Pancreas (tissue), 10 donors: ENCODE results near the gene MADCAM1. TPM values are rescaled to one million over a fixed set of nuclear protein-coding genes. Genes with fewer than 3 reads are reported as not detected.

Experiments used
- ATAC-seq, 4 donors: fragments of 200-7000 bp; cut with Tn5 transposase; one replicate each; pipeline versions ENCODE4 v1.8.0 to v1.9.1; 2020; ENCODE audit warnings: mild to moderate bottlenecking in 4 of 4, moderate library complexity in 4 of 4
- DNase-seq, 6 donors: peaks; one replicate each; pipeline ENCODE4 v3.0.0-alpha.2; 2020
- FAIRE-seq: peaks from 2 replicates; lab custom pipeline; 2012; peaks lifted over from hg19 to GRCh38; lab: Jason Lieb, UNC
- H3K27ac ChIP-seq, 4 donors: fragments of 200-600 bp; sonication (generic); 1 replicate in 3 of 4; 2 replicates in 1 of 4; pipeline versions ENCODE4 v1.5.0 to v1.8.0; 2020
- H3K27me3 ChIP-seq, 4 donors: fragments of 200-600 bp; one replicate each; pipeline ENCODE4 v1.8.0; 2021
- H3K36me3 ChIP-seq, 3 donors: fragments of 200-600 bp; sonication (generic) in 1 of 3; one replicate each; pipeline versions ENCODE4 v1.5.0 to v1.8.0; 2020 to 2021
- H3K4me1 ChIP-seq, 3 donors: fragments of 200-600 bp; one replicate each; pipeline ENCODE4 v1.8.0; 2021
- H3K4me3 ChIP-seq, 4 donors: fragments of 200-600 bp; sonication (generic) in 2 of 4; one replicate each; pipeline versions ENCODE4 v1.5.0 to v1.8.0; 2020 to 2021
- H3K9me3 ChIP-seq, 4 donors: fragments of 200-600 bp; one replicate each; pipeline ENCODE4 v1.8.0; 2021
- WGBS, 2 donors: extraction: QIAGEN DNeasy Blood & Tissue Kit; methylation state at CpG; one replicate each; pipeline ENCODE4 v1.1.7; 2013; 5-methylcytosine and 5-hydroxymethylcytosine counted together
- intact Hi-C, 3 donors: fragments of 100-400 bp; cut with DNase I; formaldehyde crosslinking; loops; one replicate each; pipeline versions ENCODE4 v1.11.1 to v1.14.2; 2022
- polyA plus RNA-seq, 2 donors: library from polyadenylated mRNA; stranded (reverse); fragments of 200-250 nt; gene quantifications; one replicate each; pipeline ENCODE4 v1.2.3, GENCODE V29; 2013
- total RNA-seq, 6 donors: library from RNA; stranded (reverse); fragmentation: NEBNext Ultra II Directional in 4 of 6; extraction: Animal tissue kit (Norgen Biotek cat#: 25700) in 4 of 6; gene quantifications; one replicate each; pipeline versions ENCODE4 v1.2.1 to v1.2.4, GENCODE V29; 2021 to 2023
- TF ChIP-seq, protein P1 (sequence below), 4 donors: fragments of 200-600 bp; sonication (generic) in 3 of 4; IDR thresholded peaks; one replicate each; pipeline versions ENCODE4 v1.5.0 to v1.8.0; 2021; ENCODE audit warnings: antibody characterized with exemption in 4 of 4
- donor health status: healthy with polysubstance abuse.
- donor health status: DM: no; HTN: no; CAD: no; lungs with moderate emphysema.
- donor health status: DM: no; HTN: no; CAD: no.
- donor health status: control.
- donor health status: control.
- donor health status: Bipolar disorder and iron deficiency.
- donor health status: DM: yes; HTN: yes; CAD: no.
- donor health status: DM: no; HTN: no; CAD: no.
- donor health status: DM: no; HTN: no; CAD: no.
- donor health status: DM: yes; HTN: yes; CAD: no.

The MADCAM1 gene
- total and polyA plus RNA-seq, 8 donors: 0.66 to 7.5 (median 1.8) TPM

DNA sequence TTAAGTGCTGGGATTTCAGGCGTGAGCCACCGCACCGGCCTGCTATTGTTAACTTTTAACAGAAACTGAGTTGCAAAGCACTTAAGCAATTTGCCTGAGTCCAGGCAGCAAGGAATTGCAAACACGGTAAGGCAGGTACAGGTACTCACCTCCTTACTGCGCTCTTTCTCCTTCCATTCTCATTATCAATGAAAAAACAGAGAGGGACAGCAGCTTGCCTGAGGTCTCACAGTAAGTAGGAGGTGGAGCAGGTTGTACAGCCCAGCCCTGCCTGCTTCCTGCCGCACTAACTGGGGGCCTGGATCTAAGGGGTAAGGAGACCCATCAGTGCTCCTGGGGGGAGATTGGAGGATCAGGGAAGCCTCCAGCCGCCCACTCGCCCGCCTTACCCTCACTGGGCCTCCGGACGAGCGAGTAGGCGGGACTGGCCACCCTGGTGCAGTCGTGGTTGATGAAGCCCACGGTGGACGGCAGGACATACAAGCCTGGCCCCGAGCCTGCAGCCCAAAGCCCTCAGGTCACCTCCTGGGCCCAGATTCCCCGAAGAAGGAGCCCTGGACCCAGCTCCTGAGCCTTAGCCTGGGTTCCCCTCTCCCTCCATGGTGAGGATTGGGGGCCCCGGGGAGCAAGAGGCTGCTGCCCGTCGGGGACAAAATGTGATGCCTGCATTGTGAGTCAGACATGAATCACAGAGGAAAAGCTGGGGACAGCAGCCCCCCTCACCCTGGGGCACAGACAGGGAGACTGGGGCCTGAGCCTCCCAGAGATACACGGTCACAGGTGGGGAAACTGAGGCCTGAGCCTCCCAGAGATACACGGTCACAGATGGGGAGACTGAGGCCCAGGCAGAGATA lies 24.1 kb upstream of the MADCAM1 start:
- Histone ChIP-seq H3K27ac (no peak overlapping the region), H3K27me3 (no peaks in the 10 kb centered on the region), H3K4me1 (no peaks in the 10 kb centered on the region), H3K9me3 (no peaks in the 10 kb centered on the region), H3K4me3 (no peak overlapping the region), H3K36me3 (no peaks in the 10 kb centered on the region)
- TF ChIP-seq, protein P1, sequence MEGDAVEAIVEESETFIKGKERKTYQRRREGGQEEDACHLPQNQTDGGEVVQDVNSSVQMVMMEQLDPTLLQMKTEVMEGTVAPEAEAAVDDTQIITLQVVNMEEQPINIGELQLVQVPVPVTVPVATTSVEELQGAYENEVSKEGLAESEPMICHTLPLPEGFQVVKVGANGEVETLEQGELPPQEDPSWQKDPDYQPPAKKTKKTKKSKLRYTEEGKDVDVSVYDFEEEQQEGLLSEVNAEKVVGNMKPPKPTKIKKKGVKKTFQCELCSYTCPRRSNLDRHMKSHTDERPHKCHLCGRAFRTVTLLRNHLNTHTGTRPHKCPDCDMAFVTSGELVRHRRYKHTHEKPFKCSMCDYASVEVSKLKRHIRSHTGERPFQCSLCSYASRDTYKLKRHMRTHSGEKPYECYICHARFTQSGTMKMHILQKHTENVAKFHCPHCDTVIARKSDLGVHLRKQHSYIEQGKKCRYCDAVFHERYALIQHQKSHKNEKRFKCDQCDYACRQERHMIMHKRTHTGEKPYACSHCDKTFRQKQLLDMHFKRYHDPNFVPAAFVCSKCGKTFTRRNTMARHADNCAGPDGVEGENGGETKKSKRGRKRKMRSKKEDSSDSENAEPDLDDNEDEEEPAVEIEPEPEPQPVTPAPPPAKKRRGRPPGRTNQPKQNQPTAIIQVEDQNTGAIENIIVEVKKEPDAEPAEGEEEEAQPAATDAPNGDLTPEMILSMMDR (IDR thresholded peaks at IDR 0.05): no peak
- intact Hi-C loops: no loop called here
- FAIRE-seq (no peak), ATAC-seq (no peak), DNase-seq (peak in 1 of 6 donors; percentile 64)
- WGBS, 2 donors: 75% methylated on average over 23 of the region's 23 CpGs

DNA sequence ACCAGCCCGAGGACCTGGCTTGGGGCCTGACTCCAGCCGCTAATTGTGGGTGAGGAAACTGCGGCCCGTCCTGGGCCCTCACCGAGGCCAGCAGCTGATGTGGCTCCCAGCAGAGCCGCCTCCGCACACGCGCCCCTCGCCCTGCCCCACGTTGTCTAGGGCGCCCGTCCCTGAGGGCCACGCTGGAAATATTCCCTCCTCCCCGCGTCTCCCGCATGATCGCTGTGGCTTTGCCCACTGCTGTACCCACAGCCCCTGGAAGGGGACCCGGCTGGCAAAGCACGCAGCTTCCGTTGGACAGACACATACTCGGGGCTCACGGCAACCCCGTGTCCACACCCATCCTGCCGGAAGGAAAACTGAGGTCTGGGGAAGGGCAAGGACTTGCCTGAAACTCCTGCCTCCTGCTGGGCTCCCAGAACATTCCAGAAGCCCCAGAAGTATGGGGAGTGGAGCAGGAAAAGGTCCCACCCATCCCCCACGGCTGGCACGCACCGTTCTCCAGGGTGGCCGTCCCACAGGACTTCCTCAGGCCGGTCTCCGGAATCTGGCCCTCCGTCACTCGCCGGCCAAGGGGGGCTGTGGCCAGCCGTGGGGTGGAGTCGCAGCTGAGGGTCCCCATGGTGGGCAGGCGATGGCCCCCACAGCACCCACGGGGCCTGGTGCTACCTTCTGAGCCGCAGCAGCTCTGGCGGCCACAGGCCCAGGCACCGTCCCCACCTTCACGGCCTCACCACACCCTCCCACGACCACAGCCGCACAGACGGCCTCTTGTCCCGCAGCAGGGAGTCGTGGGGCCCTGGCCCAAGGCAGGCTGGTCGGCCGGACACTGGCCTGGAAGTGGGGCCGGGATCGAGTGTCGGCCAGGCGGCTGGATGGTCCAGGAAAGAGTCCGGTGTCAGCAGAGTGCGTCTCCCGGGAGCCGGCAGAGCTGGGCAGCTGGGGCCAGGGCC lies 21.9 kb upstream of the MADCAM1 start:
- 54 to 61% methylated on average over 56 to 57 of the region's 57 CpGs for WGBS, 2 donors
- ATAC-seq (no peak), FAIRE-seq (no peak), DNase-seq (peak in 1 of 6 donors; percentile 70)
- no peaks in the 10 kb centered on the region for H3K9me3 ChIP-seq
- no peaks in the 10 kb centered on the region for H3K4me1 ChIP-seq
- H3K27ac ChIP-seq: no peak overlapping the region
- no peaks in the 10 kb centered on the region for H3K27me3 ChIP-seq
- no peak overlapping the region for H3K4me3 ChIP-seq
- no peaks in the 10 kb centered on the region for H3K36me3 ChIP-seq
- TF ChIP-seq, protein P1 (IDR thresholded peaks at IDR 0.05): no peak
- intact Hi-C loops: no loop called here

DNA sequence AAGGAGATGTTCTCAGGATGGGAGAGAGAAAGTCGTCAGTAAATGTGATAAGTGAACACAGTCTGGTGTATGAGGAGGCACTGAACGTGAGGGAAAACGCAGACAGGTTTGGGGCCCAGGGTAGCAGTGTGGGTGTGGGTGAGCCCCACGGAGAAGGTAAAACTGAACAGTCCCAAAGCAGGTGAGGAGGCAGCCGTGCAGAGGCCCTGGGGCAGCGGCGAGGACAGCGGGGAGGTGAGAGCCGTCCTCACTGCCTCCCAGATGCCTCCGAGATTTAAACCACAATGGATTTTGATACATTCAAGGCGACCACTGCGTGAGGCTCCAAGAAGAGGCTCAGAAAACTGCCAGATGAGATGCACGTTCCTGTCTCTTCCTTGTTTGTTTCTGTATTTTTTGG lies 20.9 kb upstream of the MADCAM1 start:
- Histone ChIP-seq H3K9me3 (no peaks in the 10 kb centered on the region), H3K27ac (no peak overlapping the region), H3K4me3 (no peak overlapping the region), H3K4me1 (no peaks in the 10 kb centered on the region), H3K36me3 (no peaks in the 10 kb centered on the region), H3K27me3 (no peaks in the 10 kb centered on the region)
- intact Hi-C loops: no loop called here
- TF ChIP-seq, protein P1 (IDR thresholded peaks at IDR 0.05): no peak
- 63 to 79% methylated on average over 13 of the region's 13 CpGs for WGBS, 2 donors
- peak in 1 of 6 donors; percentile 24 for DNase-seq
- no peak for ATAC-seq
- FAIRE-seq: no peak

DNA sequence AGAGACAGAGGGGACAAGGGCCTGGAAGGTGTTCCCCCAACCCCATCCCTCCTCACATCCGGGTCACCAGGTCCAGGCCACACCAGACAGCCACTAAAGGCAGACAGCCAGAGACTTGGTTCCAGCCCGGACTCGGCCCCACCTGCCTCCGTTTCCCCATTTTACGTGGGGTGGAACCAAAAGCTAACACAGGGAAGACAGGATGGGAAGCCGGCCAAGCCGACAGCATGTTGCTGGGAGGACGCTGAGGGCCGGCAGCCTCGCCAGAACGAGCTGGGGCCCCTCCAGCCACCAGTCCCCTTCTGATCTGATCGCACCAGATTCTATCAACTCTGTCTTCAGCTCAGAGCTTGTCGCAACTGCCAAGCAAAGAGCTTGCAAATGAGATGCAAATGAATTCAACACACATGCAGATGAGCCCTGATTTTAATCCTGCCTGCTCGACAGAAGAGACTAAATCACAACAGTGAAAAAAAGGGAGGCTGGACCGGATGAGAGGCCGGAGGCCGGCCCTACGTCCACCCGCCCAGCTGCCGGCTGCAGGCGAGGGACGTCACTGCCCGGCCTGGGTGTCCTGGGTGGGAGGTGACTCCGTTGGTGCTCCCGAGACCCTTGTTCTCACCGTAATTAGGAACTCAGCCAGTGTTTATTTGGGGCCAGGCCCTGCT lies 17.9 kb upstream of the MADCAM1 start:
- WGBS, 2 donors: 75 to 77% methylated on average over 26 of the region's 26 CpGs
- no peaks in the 10 kb centered on the region for H3K4me1 ChIP-seq
- H3K27me3 ChIP-seq: no peaks in the 10 kb centered on the region
- FAIRE-seq (no peak), DNase-seq (no peak), ATAC-seq (no peak)
- no peak overlapping the region for H3K27ac ChIP-seq
- no peak overlapping the region for H3K4me3 ChIP-seq
- TF ChIP-seq, protein P1 (IDR thresholded peaks at IDR 0.05): no peak
- H3K36me3 ChIP-seq: no peaks in the 10 kb centered on the region
- no peaks in the 10 kb centered on the region for H3K9me3 ChIP-seq
- intact Hi-C loops: no loop called here
